ENCODE measurements around the gene RARG.
"Not testable (repeated sequence)": the region's sequence is repeated elsewhere in the genome, so short reads cannot be mapped to it uniquely, and the experiment has no call there.

Gene RARG

GRCh38 chr12:53187145-53187899 lies 44.7 kb downstream of the RARG start:
- no peak for DNase-seq

GRCh38 chr12:53186745-53187144 lies 45.3 kb downstream of the RARG start:
- no peak for DNase-seq

GRCh38 chr12:53185582-53186153 lies 46.3 kb downstream of the RARG start:
- no peak for DNase-seq

- DNase-seq = no peak
Observed at GRCh38 chr12:53184828-53185227, 47.2 kb downstream of the RARG start.

GRCh38 chr12:53182903-53183302 lies 49.1 kb downstream of the RARG start:
- no peak for DNase-seq

GRCh38 chr12:53181935-53182334 lies 50.1 kb downstream of the RARG start:
- DNase-seq = no peak

GRCh38 chr12:53180931-53181645 lies 50.9 kb downstream of the RARG start:
- peak; percentile 94 for DNase-seq

GRCh38 chr12:53180220-53180930 lies 51.6 kb downstream of the RARG start, which contains the start of the genes CSAD and ZNF740:
Gene CSAD (minus strand): TSS chr12:53180925. CDS start chr12:53173470, 7,455 bp downstream.
Gene ZNF740 (plus strand): TSS chr12:53180722. CDS start chr12:53181984, 1,262 bp downstream.
- peak; percentile 99 for DNase-seq

- no peak for DNase-seq
Observed at GRCh38 chr12:53179687-53180219, 52.3 kb downstream of the RARG start.

- not testable (repeated sequence) for DNase-seq
Observed at GRCh38 chr12:53178803-53179202, 53.2 kb downstream of the RARG start.

GRCh38 chr12:53177447-53177846 lies 54.6 kb downstream of the RARG start:
- DNase-seq = not testable (repeated sequence)

- no peak for DNase-seq
Observed at GRCh38 chr12:53176750-53177149, 55.3 kb downstream of the RARG start.

- no peak for DNase-seq
Observed at GRCh38 chr12:53174881-53175491, 57.0 kb downstream of the RARG start.

GRCh38 chr12:53173085-53173715 lies 58.8 kb downstream of the RARG start:
- no peak for DNase-seq

GRCh38 chr12:53172352-53172751 lies 59.7 kb downstream of the RARG start:
- no peak for DNase-seq

- no peak for DNase-seq
Observed at GRCh38 chr12:53171725-53172329, 60.2 kb downstream of the RARG start.

- DNase-seq = no peak
Observed at GRCh38 chr12:53170876-53171724, 60.9 kb downstream of the RARG start.

- DNase-seq = no peak
Observed at GRCh38 chr12:53170215-53170614, 61.8 kb downstream of the RARG start.

- DNase-seq = no peak
Observed at GRCh38 chr12:53169644-53170043, 62.4 kb downstream of the RARG start.

GRCh38 chr12:53166837-53167236 lies 65.2 kb downstream of the RARG start:
- DNase-seq = no peak
